Mesenchymal stem cell (in vitro differentiated cells and primary cell): ENCODE measurements around the gene CSNK1G3.

ENCODE experiments used
- DNase-seq: peaks from one replicate; pipeline ENCODE4 v3.0.0-alpha.2; 2013
- H2AFZ ChIP-seq: one replicate; pipeline ENCODE4 v1.6.1; 2013; ENCODE audit warnings: low read depth, mild to moderate bottlenecking, control low read depth, inconsistent platforms, low read length, moderate library complexity
- H2AK5ac ChIP-seq: 2 replicates; pipeline ENCODE4 v1.6.1; 2013; ENCODE audit warnings: low read length, moderate library complexity, mild to moderate bottlenecking, inconsistent platforms; ENCODE audit not compliant: severe bottlenecking
- H2BK120ac ChIP-seq: one replicate; pipeline ENCODE4 v1.6.1; 2013; ENCODE audit warnings: low read depth, mild to moderate bottlenecking, inconsistent platforms, low read length, moderate library complexity
- H2BK12ac ChIP-seq, 2 experiments: one replicate each; pipeline ENCODE4 v1.6.1; 2013; ENCODE audit warnings: inconsistent platforms in 2 of 2, low read length in 2 of 2, mild to moderate bottlenecking in 2 of 2, moderate library complexity in 2 of 2, control low read depth in 1 of 2
- H2BK15ac ChIP-seq: one replicate; pipeline ENCODE4 v1.6.1; 2013; ENCODE audit warnings: mild to moderate bottlenecking, low read depth, inconsistent platforms; ENCODE audit not compliant: poor library complexity, severe bottlenecking
- H2BK5ac ChIP-seq: 2 replicates; pipeline ENCODE4 v1.6.1; 2013; ENCODE audit warnings: low read depth, mild to moderate bottlenecking, low read length, control low read depth, inconsistent platforms; ENCODE audit not compliant: poor library complexity, severe bottlenecking
- H3K14ac ChIP-seq, 2 experiments: one replicate each; pipeline ENCODE4 v1.6.1; 2013; ENCODE audit warnings: inconsistent platforms in 2 of 2, low read length in 2 of 2, control low read depth in 1 of 2, mild to moderate bottlenecking in 1 of 2, moderate library complexity in 1 of 2
- H3K18ac ChIP-seq, 2 experiments: one replicate each; pipeline ENCODE4 v1.6.1; 2013; ENCODE audit warnings: inconsistent platforms in 2 of 2, low read length in 2 of 2, control low read depth in 1 of 2, low read depth in 1 of 2, mild to moderate bottlenecking in 1 of 2
- H3K23ac ChIP-seq, 2 experiments: one replicate each; pipeline ENCODE4 v1.6.1; 2013; ENCODE audit warnings: inconsistent platforms in 2 of 2, low read length in 2 of 2, mild to moderate bottlenecking in 2 of 2, moderate library complexity in 2 of 2, control low read depth in 1 of 2
- H3K27ac ChIP-seq: 2 replicates; pipeline ENCODE4 v1.5.1; 2013; ENCODE audit warnings: mild to moderate bottlenecking, moderate library complexity, low read length, control low read depth, inconsistent platforms; ENCODE audit not compliant: poor library complexity, severe bottlenecking
- H3K27me3 ChIP-seq, 2 experiments: 2 replicates each; pipeline versions ENCODE4 v1.6.1 to v1.7.0; 2013; ENCODE audit warnings: low read length in 2 of 2, mild to moderate bottlenecking in 2 of 2, moderate library complexity in 2 of 2, control low read depth in 1 of 2, inconsistent platforms in 1 of 2; ENCODE audit not compliant: control insufficient read depth in 1 of 2, insufficient read depth in 1 of 2
- H3K36me3 ChIP-seq, 2 experiments: 2 replicates each; pipeline versions ENCODE4 v1.6.1 to v1.7.0; 2013; ENCODE audit warnings: low read length in 2 of 2, control low read depth in 1 of 2, inconsistent platforms in 1 of 2, low read depth in 1 of 2, mild to moderate bottlenecking in 1 of 2; ENCODE audit not compliant: insufficient read depth in 2 of 2, control insufficient read depth in 1 of 2
- H3K4ac ChIP-seq, 2 experiments: one replicate each; pipeline ENCODE4 v1.6.1; 2013; ENCODE audit warnings: inconsistent platforms in 2 of 2, low read length in 2 of 2, mild to moderate bottlenecking in 2 of 2, moderate library complexity in 2 of 2, control low read depth in 1 of 2, low read depth in 1 of 2
- H3K4me1 ChIP-seq: 2 replicates; pipeline ENCODE4 v1.6.1; 2013; ENCODE audit warnings: low read depth, low read length, control low read depth; ENCODE audit not compliant: control insufficient read depth, insufficient read depth
- H3K4me2 ChIP-seq: 2 replicates; pipeline ENCODE4 v1.6.1; 2013; ENCODE audit warnings: low read length, mild to moderate bottlenecking, inconsistent platforms; ENCODE audit not compliant: poor library complexity, severe bottlenecking
- H3K4me3 ChIP-seq, 2 experiments: 2 replicates each; pipeline versions ENCODE4 v1.5.1 to v1.7.0; 2013; ENCODE audit warnings: low read length in 2 of 2, mild to moderate bottlenecking in 2 of 2, control low read depth in 1 of 2, low read depth in 1 of 2; ENCODE audit not compliant: insufficient read depth in 1 of 2
- H3K79me1 ChIP-seq: replicated peaks from 2 replicates; pipeline ENCODE4 v1.6.1; 2013; ENCODE audit warnings: mild to moderate bottlenecking, control low read depth, low read length, inconsistent platforms; ENCODE audit not compliant: poor library complexity, severe bottlenecking
- H3K9ac ChIP-seq: 2 replicates; pipeline ENCODE4 v1.7.0; 2013; ENCODE audit warnings: mild to moderate bottlenecking, low read length, moderate library complexity
- H3K9me3 ChIP-seq: 2 replicates; pipeline ENCODE4 v1.7.0; 2013; ENCODE audit warnings: mild to moderate bottlenecking, low read length; ENCODE audit not compliant: control insufficient read depth
- H4K8ac ChIP-seq: one replicate; pipeline ENCODE4 v1.6.1; 2013; ENCODE audit warnings: inconsistent platforms, mild to moderate bottlenecking, low read length, moderate library complexity
- H4K91ac ChIP-seq: one replicate; pipeline ENCODE4 v1.6.1; 2013; ENCODE audit warnings: mild to moderate bottlenecking, low read length, inconsistent platforms
- WGBS: methylation state at CpG from one replicate; pipeline ENCODE4 v1.1.7; 2013; ENCODE audit warnings: mixed read lengths; 5-methylcytosine and 5-hydroxymethylcytosine counted together

The CSNK1G3 gene

GRCh38 chr5:123610209-123610608 lies 98.2 kb downstream of the CSNK1G3 start:
- Histone ChIP-seq H3K14ac (no peak overlapping the region), H3K36me3 (peaks cover 0 to 56% of the 10 kb centered on the region in 2 experiments), H2BK120ac (no peak overlapping the region), H2BK15ac (no peak overlapping the region), H3K18ac (no peak overlapping the region), H4K8ac (no peak overlapping the region), H2BK12ac (no peak overlapping the region), H4K91ac (no peak overlapping the region), H3K4me1 (no peaks in the 10 kb centered on the region), H3K4ac (no peak overlapping the region), H3K27ac (no peak overlapping the region), H3K4me2 (no peak overlapping the region), H2AFZ (no peak overlapping the region), H3K9ac (no peak overlapping the region), H3K27me3 (no peaks in the 10 kb centered on the region), H3K9me3 (no peaks in the 10 kb centered on the region), H3K79me1 (peaks cover 5% of the 10 kb centered on the region), H2AK5ac (no peak overlapping the region), H3K4me3 (no peak overlapping the region), H3K23ac (no peak overlapping the region), H2BK5ac (no peak overlapping the region)
- peak; percentile 39 for DNase-seq
- WGBS: 92% methylated on average over 2 of the region's 2 CpGs

GRCh38 chr5:123610665-123611405 lies 98.9 kb downstream of the CSNK1G3 start:
- Histone ChIP-seq H2BK120ac (no peak overlapping the region), H2BK5ac (no peak overlapping the region), H3K4me2 (no peak overlapping the region), H3K79me1 (peaks cover 5% of the 10 kb centered on the region), H3K18ac (no peak overlapping the region), H3K9me3 (no peaks in the 10 kb centered on the region), H3K4me3 (no peak overlapping the region), H2BK15ac (no peak overlapping the region), H3K9ac (peak overlapping the region; percentile 16), H3K4me1 (no peaks in the 10 kb centered on the region), H3K27me3 (no peaks in the 10 kb centered on the region), H3K27ac (no peak overlapping the region), H2AK5ac (no peak overlapping the region), H3K23ac (no peak overlapping the region), H4K91ac (no peak overlapping the region), H2AFZ (no peak overlapping the region), H3K4ac (no peak overlapping the region), H2BK12ac (no peak overlapping the region), H4K8ac (no peak overlapping the region), H3K36me3 (peaks cover 0 to 57% of the 10 kb centered on the region in 2 experiments), H3K14ac (no peak overlapping the region)
- WGBS: 70% methylated on average over 4 of the region's 5 CpGs
- peak; percentile 76 for DNase-seq

DNA sequence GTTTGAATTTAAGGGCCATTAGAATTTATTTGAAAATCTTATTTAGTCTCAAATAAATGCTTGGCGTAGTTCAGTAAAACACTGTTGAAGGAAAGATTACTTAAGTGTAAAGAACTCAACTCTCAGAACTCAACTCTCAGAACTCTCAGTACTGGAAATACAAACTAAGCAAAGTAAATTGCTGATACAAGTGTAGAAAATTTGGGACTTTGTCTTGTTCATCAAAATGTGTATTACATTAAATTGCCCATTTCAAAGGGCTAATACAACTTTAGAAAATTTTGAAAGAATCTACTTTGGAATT lies 99.4 kb downstream of the CSNK1G3 start:
- H3K36me3 ChIP-seq: peaks cover 0 to 57% of the 10 kb centered on the region in 2 experiments
- H2AFZ ChIP-seq: no peak overlapping the region
- H3K23ac ChIP-seq: no peak overlapping the region
- no peak for DNase-seq
- no peak overlapping the region for H2AK5ac ChIP-seq
- H3K4me1 ChIP-seq: no peaks in the 10 kb centered on the region
- no peak overlapping the region for H3K18ac ChIP-seq
- no peak overlapping the region for H3K14ac ChIP-seq
- H4K8ac ChIP-seq: no peak overlapping the region
- no peak overlapping the region for H3K27ac ChIP-seq
- H3K9ac ChIP-seq: peak overlapping the region; percentile 16
- H3K79me1 ChIP-seq: peaks cover 5% of the 10 kb centered on the region
- H3K4me2 ChIP-seq: no peak overlapping the region
- H2BK15ac ChIP-seq: no peak overlapping the region
- no peak overlapping the region for H3K4me3 ChIP-seq
- H3K4ac ChIP-seq: no peak overlapping the region
- H4K91ac ChIP-seq: no peak overlapping the region
- H3K27me3 ChIP-seq: no peaks in the 10 kb centered on the region
- no peak overlapping the region for H2BK5ac ChIP-seq
- H2BK12ac ChIP-seq: no peak overlapping the region
- WGBS: no CpG with 5 or more reads among the region's 1 CpG
- H3K9me3 ChIP-seq: no peaks in the 10 kb centered on the region
- no peak overlapping the region for H2BK120ac ChIP-seq

GRCh38 chr5:123617561-123617960 lies 105.6 kb downstream of the CSNK1G3 start:
- no peak overlapping the region for H2BK12ac ChIP-seq
- H3K4me1 ChIP-seq: no peaks in the 10 kb centered on the region
- no peak overlapping the region for H2BK15ac ChIP-seq
- no peak overlapping the region for H2AK5ac ChIP-seq
- no peak overlapping the region for H3K27ac ChIP-seq
- peaks cover 2% of the 10 kb centered on the region for H3K79me1 ChIP-seq
- no peak for DNase-seq
- no peak overlapping the region for H3K4ac ChIP-seq
- H3K23ac ChIP-seq: no peak overlapping the region
- H3K4me2 ChIP-seq: no peak overlapping the region
- no peak overlapping the region for H2BK5ac ChIP-seq
- H3K18ac ChIP-seq: no peak overlapping the region
- no peaks in the 10 kb centered on the region for H3K27me3 ChIP-seq
- H3K9ac ChIP-seq: no peak overlapping the region
- no peak overlapping the region for H2BK120ac ChIP-seq
- H3K4me3 ChIP-seq: no peak overlapping the region
- no peak overlapping the region for H3K14ac ChIP-seq
- H4K8ac ChIP-seq: no peak overlapping the region
- peaks cover 3 to 49% of the 10 kb centered on the region in 2 experiments for H3K36me3 ChIP-seq
- no peak overlapping the region for H2AFZ ChIP-seq
- no peak overlapping the region for H4K91ac ChIP-seq
- H3K9me3 ChIP-seq: peaks cover 13% of the 10 kb centered on the region
